Measurements from ENCODE around the gene C1orf141. TPM values are rescaled to one million over a fixed set of nuclear protein-coding genes. Genes with fewer than 3 reads are reported as not detected.

C1orf141 gene
- total and polyA plus RNA-seq, 2 of the 8 experiments (the other 6 are each of a cell fraction or from before 2014, with no cell fraction given): not detected

GRCh38 chr1:67043366-67043765 is 91.4 kb downstream of the C1orf141 start:
- ChIA-PET CTCF (ENCODE audit: partially characterized antibody) (interaction anchor here (0.8 to 1.4 kb wide), 3 partner anchors 20 to 71 kb away, joined by 3 to 5 read pairs (median 4); no protein-coding TSS in a partner anchor), POLR2A (ENCODE audit: partially characterized antibody) (interaction anchor here (0.6 kb wide), 1 partner anchor 475 kb away, joined by 4 read pairs; no protein-coding TSS in a partner anchor)
- H4K91ac ChIP-seq (replicated peaks; ENCODE audit: insufficient read length, low read length): no peak overlapping the region
- H3K4ac ChIP-seq (replicated peaks; ENCODE audit: insufficient read length, low read depth, low read length): no peak overlapping the region
- no peaks in the 10 kb centered on the region for H3K9me3 ChIP-seq (ENCODE audit: insufficient read depth in 2 of 2, low read depth in 1 of 2, low read length in 1 of 2)
- H2BK120ac ChIP-seq (replicated peaks; ENCODE audit: low read depth, low read length): no peak overlapping the region
- H2AK5ac ChIP-seq (ENCODE audit: low read depth, low read length): no peak overlapping the region
- 0 out of 2 replicates have a peak overlapping the region, but pooled peaks have one; percentile 87 for H4K8ac ChIP-seq (ENCODE audit: extremely low read depth, insufficient read depth, low read length)
- WGBS, 2 experiments (ENCODE audit: extremely low coverage in 1 of 2, insufficient coverage in 1 of 2, insufficient read length in 1 of 2, insufficient replicate concordance in 2 of 2, low coverage in 1 of 2, low lambda C conversion rate in 2 of 2, missing lambda C conversion rate in 1 of 2): 86% methylated on average over 3 of the region's 3 CpGs; no CpG with 5 or more reads in 1 of the 2 experiments
- H2BK15ac ChIP-seq (ENCODE audit: low read length): no peak overlapping the region
- H3K27me3 ChIP-seq (replicated peaks in 1 of 4; ENCODE audit: control insufficient read depth in 3 of 4, extremely low read depth in 1 of 4, insufficient read depth in 3 of 4, low read length in 3 of 4): no peaks in the 10 kb centered on the region
- no peak overlapping the region for H3K14ac ChIP-seq (ENCODE audit: insufficient read length)
- no peaks in the 10 kb centered on the region for H3K79me2 ChIP-seq (ENCODE audit: control insufficient read depth in 1 of 2, insufficient read depth in 2 of 2, low read length in 2 of 2)
- no peak overlapping the region for H3K4me3 ChIP-seq (ENCODE audit: extremely low read depth in 1 of 4, insufficient read depth in 2 of 4, low read depth in 3 of 4, low read length in 4 of 4)
- H3K9ac ChIP-seq (replicated peaks in 1 of 4; ENCODE audit: extremely low read depth in 1 of 4, low read depth in 3 of 4, low read length in 3 of 4): no peak overlapping the region
- no peak overlapping the region for H2BK20ac ChIP-seq (ENCODE audit: low read length)
- no peaks in the 10 kb centered on the region for H4K20me1 ChIP-seq (replicated peaks in 1 of 2; ENCODE audit: control insufficient read depth in 1 of 2, insufficient read depth in 2 of 2, low read length in 2 of 2)
- no peak overlapping the region for H2AFZ ChIP-seq (ENCODE audit: low read length)
- H2BK12ac ChIP-seq (ENCODE audit: low read depth, low read length): no peak overlapping the region
- H3K18ac ChIP-seq (ENCODE audit: extremely low read depth, low read length): no peak overlapping the region
- peaks cover 0 to 4% (median under 1%) of the 10 kb centered on the region in 4 experiments; a peak in 2 of 7 replicates for H3K4me1 ChIP-seq (replicated peaks in 1 of 4; ENCODE audit: control insufficient read depth in 3 of 4, insufficient read depth in 4 of 4, low read length in 3 of 4)
- H3K56ac ChIP-seq (replicated peaks; ENCODE audit: insufficient read length, low read depth, low read length): no peak overlapping the region
- H4K5ac ChIP-seq (ENCODE audit: insufficient read length, low read depth, low read length): no peak overlapping the region
- H3K23ac ChIP-seq (ENCODE audit: insufficient read length): no peak overlapping the region
- no peak for DNase-seq (ENCODE audit: low read depth in 1 of 2, low spot score in 2 of 2)
- no peak overlapping the region for H2BK5ac ChIP-seq (ENCODE audit: low read depth, low read length)
- no peak for TF ChIP-seq SRF (IDR thresholded peaks at IDR 0.05; ENCODE audit: low read depth, low read length)
- no peak for TF ChIP-seq EGR1 (IDR thresholded peaks at IDR 0.05; ENCODE audit: borderline replicate concordance, low read depth, low read length)
- no peak for TF ChIP-seq TAF1 (IDR thresholded peaks at IDR 0.05; ENCODE audit: low read depth, low read length)
- no peak for TF ChIP-seq EP300 (IDR thresholded peaks at IDR 0.05; ENCODE audit: borderline replicate concordance in 1 of 2, low read depth in 2 of 2, low read length in 2 of 2)
- no peak for TF ChIP-seq E2F6 (IDR thresholded peaks at IDR 0.05)
- no peak for TF ChIP-seq CBX5 (IDR thresholded peaks at IDR 0.05; ENCODE audit: low read depth, low read length)
- no peak for TF ChIP-seq MAX (IDR thresholded peaks at IDR 0.05)
- TF ChIP-seq CTBP2 (IDR thresholded peaks at IDR 0.05; ENCODE audit: borderline replicate concordance, insufficient read depth, insufficient read length, low read length): no peak
- TF ChIP-seq JUND (IDR thresholded peaks at IDR 0.05; ENCODE audit: low read length): no peak
- TF ChIP-seq BACH1 (IDR thresholded peaks at IDR 0.05; ENCODE audit: low read length): no peak
- no peak for TF ChIP-seq CHD2 (IDR thresholded peaks at IDR 0.05; ENCODE audit: low read length)
- no peak for TF ChIP-seq FOSL1 (IDR thresholded peaks at IDR 0.05; ENCODE audit: insufficient read depth, low read depth, low read length)
- peaks cover 0 to 5% (median 0%) of the 10 kb centered on the region in 4 experiments; a peak in 1 of 8 replicates for H3K36me3 ChIP-seq (ENCODE audit: control insufficient read depth in 2 of 4, insufficient read depth in 4 of 4, low read length in 3 of 4)
- no peaks in the 10 kb centered on the region for H3K79me1 ChIP-seq (ENCODE audit: low read depth, low read length)
- FAIRE-seq: no peak
- no peak overlapping the region for H3K4me2 ChIP-seq (ENCODE audit: insufficient read depth in 1 of 2, low read depth in 2 of 2, low read length in 2 of 2)
- no peak overlapping the region for H3K27ac ChIP-seq (ENCODE audit: low read depth, low read length)
- H3K23me2 ChIP-seq (ENCODE audit: low read depth, low read length): no peaks in the 10 kb centered on the region

Data from H1 (cell line).